PC-9 (cell line): Measurements from ENCODE around the gene MAGI3. TPM values are rescaled to one million over a fixed set of nuclear protein-coding genes. Genes with fewer than 3 reads are reported as not detected.

Source experiments
- BruUV-seq: library from RNA; stranded (reverse); fragments of 400-500 nt; replicated peaks from 2 replicates; lab custom pipeline; 2021; lab: Mats Ljungman, UMichigan
- CTCF ChIA-PET: fragments of 300-600 bp; sonication (Branson Sonifier 250); formaldehyde crosslinking; loops from one replicate; lab custom pipeline; 2022; ENCODE audit warnings: antibody characterized with exemption; lab: Charles Lee
- POLR2A ChIA-PET: fragments of 300-600 bp; sonication (Branson Sonifier 250); formaldehyde crosslinking; loops from one replicate; lab custom pipeline; 2022; ENCODE audit warnings: antibody characterized with exemption; ENCODE audit not compliant: unreplicated experiment; lab: Charles Lee
- DNase-seq, 2 experiments: peaks; one replicate each; pipeline versions ENCODE4 v3.0.0 to v3.0.0-alpha.2; 2015 to 2022; ENCODE audit warnings: mixed read lengths in 1 of 2
- H2AFZ ChIP-seq: fragments of 200-600 bp; sonication (generic); 2 replicates; pipeline ENCODE4 v1.8.1; 2017; ENCODE audit warnings: antibody characterized with exemption
- H3F3A ChIP-seq: fragments of 200-600 bp; sonication (generic); 2 replicates; pipeline ENCODE4 v1.8.1; 2017; ENCODE audit warnings: antibody characterized with exemption, mild to moderate bottlenecking, low read depth; ENCODE audit not compliant: insufficient read depth
- H3K27ac ChIP-seq: fragments of 200-600 bp; sonication (generic); 2 replicates; pipeline ENCODE4 v1.6.1; 2016; ENCODE audit warnings: mixed run types
- H3K27me3 ChIP-seq: fragments of 200-600 bp; sonication (generic); 2 replicates; pipeline ENCODE4 v1.6.1; 2016; ENCODE audit warnings: low read depth, mixed run types; ENCODE audit not compliant: insufficient read depth
- H3K36me3 ChIP-seq: fragments of 200-600 bp; sonication (generic); 2 replicates; pipeline ENCODE4 v1.6.1; 2016; ENCODE audit warnings: low read depth, mixed run types
- H3K4me1 ChIP-seq: fragments of 200-600 bp; sonication (generic); replicated peaks from 2 replicates; pipeline ENCODE4 v1.6.1; 2016; ENCODE audit warnings: mixed run types; ENCODE audit not compliant: insufficient read depth
- H3K4me2 ChIP-seq: fragments of 200-600 bp; sonication (generic); 2 replicates; pipeline ENCODE4 v1.6.1; 2017; ENCODE audit warnings: mixed run types
- H3K4me3 ChIP-seq: fragments of 200-600 bp; sonication (generic); 2 replicates; pipeline ENCODE4 v1.6.1; 2016; ENCODE audit warnings: mixed run types
- H3K79me2 ChIP-seq: fragments of 200-600 bp; sonication (generic); 2 replicates; pipeline ENCODE4 v1.6.1; 2017; ENCODE audit warnings: low read depth, mixed run types
- H3K9me2 ChIP-seq: fragments of 200-600 bp; sonication (generic); 2 replicates; pipeline ENCODE4 v1.8.1; 2017; ENCODE audit warnings: mild to moderate bottlenecking; ENCODE audit not compliant: insufficient read depth
- H3K9me3 ChIP-seq: fragments of 200-600 bp; sonication (generic); 2 replicates; pipeline ENCODE4 v1.8.1; 2016; ENCODE audit warnings: low read depth; ENCODE audit not compliant: insufficient read depth
- H4K20me1 ChIP-seq: fragments of 200-600 bp; sonication (generic); 2 replicates; pipeline ENCODE4 v1.8.1; 2017; ENCODE audit not compliant: insufficient read depth
- EZH2 ChIP-seq: fragments of 200-600 bp; sonication (generic); IDR thresholded peaks from 2 replicates; pipeline ENCODE4 v1.8.0; 2017; ENCODE audit warnings: antibody characterized with exemption, low read depth
- intact Hi-C: fragments of 100-400 bp; cut with micrococcal nuclease; formaldehyde crosslinking; loops from one replicate; pipeline ENCODE4 v1.10.0; 2022; ENCODE audit not compliant: unreplicated experiment
- total RNA-seq: library from RNA; stranded (reverse); gene quantifications from 2 replicates; pipeline ENCODE4 v1.2.3, GENCODE V29; 2021
- TF ChIP-seq, protein P1 (sequence below): fragments of 200-600 bp; sonication (generic); conservative IDR thresholded peaks from 2 replicates; pipeline ENCODE4 v1.6.1; 2017; ENCODE audit warnings: mixed run types, antibody characterized with exemption, mild to moderate bottlenecking, moderate library complexity

MAGI3 gene
- total RNA-seq, 1 experiment from 2014 or later: 17.3 TPM

DNA sequence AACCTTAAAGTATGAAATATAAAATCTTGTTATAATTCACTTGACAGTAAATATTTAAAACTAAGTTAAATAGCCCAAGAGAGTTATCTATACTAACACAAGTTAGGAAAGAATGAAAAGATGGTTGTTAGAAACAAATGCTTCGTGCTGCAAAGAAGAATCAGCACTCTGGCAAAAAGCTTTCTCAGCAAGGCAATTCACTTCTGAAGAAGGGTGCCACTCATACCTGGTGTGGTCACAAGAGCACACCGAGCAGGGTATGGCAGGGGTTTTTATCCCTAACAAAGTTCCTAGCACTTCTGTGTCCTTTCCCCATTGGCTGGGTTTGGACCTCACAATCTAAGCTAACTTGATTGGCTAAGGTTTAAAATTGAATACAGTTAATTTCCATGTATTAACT is 121.0 kb downstream of the MAGI3 start:
- POLR2A ChIA-PET: no interaction called here

DNA sequence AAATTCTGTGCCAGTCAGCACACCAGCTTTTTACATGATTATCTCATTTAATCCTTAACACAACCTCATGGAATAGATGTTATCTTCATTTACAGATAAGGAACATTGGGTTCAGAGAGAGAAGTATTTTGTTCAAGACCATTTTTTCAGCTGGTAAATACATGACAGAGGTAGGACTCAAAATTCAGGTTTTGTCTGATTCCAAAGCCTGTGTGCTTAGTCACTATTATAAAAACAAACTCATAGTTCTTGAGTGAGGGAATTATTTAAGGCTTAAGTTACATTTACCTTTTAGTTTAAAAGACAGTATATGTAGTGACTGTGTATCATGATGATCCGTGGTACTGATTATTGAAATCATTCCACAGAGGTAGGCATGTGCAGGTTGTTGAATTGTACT is 125.2 kb downstream of the MAGI3 start:
- peak overlapping the region; percentile 21 for H3K4me2 ChIP-seq

More for the DNA sequence above, 121.0 kb downstream of the MAGI3 start:
- Histone ChIP-seq H3K4me1 (peaks cover 16% of the 10 kb centered on the region), H3F3A (peaks cover 12% of the 10 kb centered on the region), H3K4me2 (no peak overlapping the region), H3K9me2 (no peaks in the 10 kb centered on the region), H3K4me3 (no peak overlapping the region), H3K27ac (no peak overlapping the region), H3K79me2 (no peaks in the 10 kb centered on the region), H2AFZ (no peak overlapping the region), H3K36me3 (0 out of 2 replicates have a peak, but pooled peaks cover 3% of the 10 kb centered on the region), H3K9me3 (peaks cover 23% of the 10 kb centered on the region), H4K20me1 (no peaks in the 10 kb centered on the region), H3K27me3 (no peaks in the 10 kb centered on the region)
- intact Hi-C loops: loop anchor here (10.0 kb wide), 1 partner anchor 56 kb away; no protein-coding TSS in a partner anchor
- no peak for TF ChIP-seq EZH2
- TF ChIP-seq, protein P1, sequence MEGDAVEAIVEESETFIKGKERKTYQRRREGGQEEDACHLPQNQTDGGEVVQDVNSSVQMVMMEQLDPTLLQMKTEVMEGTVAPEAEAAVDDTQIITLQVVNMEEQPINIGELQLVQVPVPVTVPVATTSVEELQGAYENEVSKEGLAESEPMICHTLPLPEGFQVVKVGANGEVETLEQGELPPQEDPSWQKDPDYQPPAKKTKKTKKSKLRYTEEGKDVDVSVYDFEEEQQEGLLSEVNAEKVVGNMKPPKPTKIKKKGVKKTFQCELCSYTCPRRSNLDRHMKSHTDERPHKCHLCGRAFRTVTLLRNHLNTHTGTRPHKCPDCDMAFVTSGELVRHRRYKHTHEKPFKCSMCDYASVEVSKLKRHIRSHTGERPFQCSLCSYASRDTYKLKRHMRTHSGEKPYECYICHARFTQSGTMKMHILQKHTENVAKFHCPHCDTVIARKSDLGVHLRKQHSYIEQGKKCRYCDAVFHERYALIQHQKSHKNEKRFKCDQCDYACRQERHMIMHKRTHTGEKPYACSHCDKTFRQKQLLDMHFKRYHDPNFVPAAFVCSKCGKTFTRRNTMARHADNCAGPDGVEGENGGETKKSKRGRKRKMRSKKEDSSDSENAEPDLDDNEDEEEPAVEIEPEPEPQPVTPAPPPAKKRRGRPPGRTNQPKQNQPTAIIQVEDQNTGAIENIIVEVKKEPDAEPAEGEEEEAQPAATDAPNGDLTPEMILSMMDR: no peak
- CTCF ChIA-PET: no interaction called here
- no TSS peak for BruUV-seq
- DNase-seq: no peak

DNA sequence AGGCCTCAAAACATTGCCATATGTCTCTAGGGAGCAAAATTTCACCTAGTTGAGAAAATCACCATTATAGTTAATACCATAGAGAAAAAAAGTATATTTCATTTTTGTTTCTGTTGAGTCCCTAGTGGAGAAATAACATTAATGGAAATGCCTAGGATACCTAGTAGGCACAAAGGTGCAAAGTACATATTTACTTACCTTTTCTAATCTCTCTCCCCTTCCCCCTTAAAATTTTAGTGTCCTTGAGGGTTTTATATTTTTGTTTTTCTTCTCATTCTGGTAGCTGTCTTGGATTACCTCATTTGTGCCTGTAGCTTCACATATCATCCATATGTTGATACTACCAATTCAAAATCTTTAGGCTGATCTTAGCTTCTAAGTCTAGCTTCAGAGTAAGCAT is 127.0 kb downstream of the MAGI3 start:
- Histone ChIP-seq H3K27me3 (no peaks in the 10 kb centered on the region), H3K79me2 (no peaks in the 10 kb centered on the region), H3K27ac (no peak overlapping the region), H3K9me2 (no peaks in the 10 kb centered on the region), H3K4me1 (peaks cover 16% of the 10 kb centered on the region), H3K36me3 (no peaks in the 10 kb centered on the region), H4K20me1 (no peaks in the 10 kb centered on the region), H3K9me3 (peaks cover 2% of the 10 kb centered on the region; the same call in 1 of the 2 replicates), H3K4me3 (no peak overlapping the region), H3K4me2 (no peak overlapping the region), H2AFZ (no peak overlapping the region), H3F3A (peaks cover 12% of the 10 kb centered on the region)
- no TSS peak for BruUV-seq
- CTCF ChIA-PET: no interaction called here
- no peak for TF ChIP-seq EZH2
- TF ChIP-seq, protein P1: no peak
- DNase-seq: no peak
- POLR2A ChIA-PET: no interaction called here
- intact Hi-C loops: loop anchor here (5.0 to 10.0 kb wide), 2 partner anchors 63 to 125 kb away; partner anchors contain the start of gene MAGI3

More for the DNA sequence above, 125.2 kb downstream of the MAGI3 start:
- ChIA-PET POLR2A (no interaction called here), CTCF (interaction anchor here (0.6 kb wide), 1 partner anchor 41 kb away, joined by 9 read pairs; no protein-coding TSS in a partner anchor)
- H3F3A ChIP-seq: peaks cover 12% of the 10 kb centered on the region
- peak in 1 of 2 experiments; percentile 87 for DNase-seq
- H2AFZ ChIP-seq: no peak overlapping the region
- no peaks in the 10 kb centered on the region for H3K9me2 ChIP-seq
- H3K27me3 ChIP-seq: no peaks in the 10 kb centered on the region
- intact Hi-C loops: loop anchor here (5.0 to 10.0 kb wide), 2 partner anchors 61 to 123 kb away; partner anchors contain the start of gene MAGI3
- peaks cover 19% of the 10 kb centered on the region for H3K9me3 ChIP-seq
- no peak overlapping the region for H3K4me3 ChIP-seq
- H4K20me1 ChIP-seq: no peaks in the 10 kb centered on the region
- peak overlapping the region; percentile 28 for H3K27ac ChIP-seq
- H3K4me1 ChIP-seq: peaks cover 16% of the 10 kb centered on the region
- H3K79me2 ChIP-seq: no peaks in the 10 kb centered on the region
- H3K36me3 ChIP-seq: 0 out of 2 replicates have a peak, but pooled peaks cover 3% of the 10 kb centered on the region
- TF ChIP-seq, protein P1: no peak
- TF ChIP-seq EZH2: no peak
- BruUV-seq: no TSS peak
